Measurements from ENCODE around the gene YIPF2.
A peak's percentile ranks its signal among the peaks of the same experiment; 100 is the strongest.

The YIPF2 gene

DNA sequence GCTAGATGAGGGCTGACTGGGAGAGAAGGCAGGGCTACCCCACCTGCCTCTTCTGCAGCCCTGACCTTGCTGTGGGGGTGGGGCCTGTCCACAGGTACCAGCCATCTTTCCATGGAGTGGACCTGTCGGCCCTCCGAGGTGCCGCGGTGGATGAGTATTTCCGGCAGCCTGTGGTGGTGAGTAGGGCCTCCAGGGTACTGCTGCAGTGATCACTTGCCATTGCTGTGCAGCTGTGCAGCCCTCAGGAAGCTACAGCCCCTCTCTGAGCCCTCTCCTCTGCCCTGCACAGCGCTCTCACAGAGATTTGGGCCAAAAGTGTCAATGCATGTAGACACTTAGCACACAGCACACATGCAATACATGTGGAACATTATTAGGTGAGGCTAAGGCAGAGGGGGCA, 11.8 kb downstream of the YIPF2 start:
- TF ChIP-seq, protein P1, sequence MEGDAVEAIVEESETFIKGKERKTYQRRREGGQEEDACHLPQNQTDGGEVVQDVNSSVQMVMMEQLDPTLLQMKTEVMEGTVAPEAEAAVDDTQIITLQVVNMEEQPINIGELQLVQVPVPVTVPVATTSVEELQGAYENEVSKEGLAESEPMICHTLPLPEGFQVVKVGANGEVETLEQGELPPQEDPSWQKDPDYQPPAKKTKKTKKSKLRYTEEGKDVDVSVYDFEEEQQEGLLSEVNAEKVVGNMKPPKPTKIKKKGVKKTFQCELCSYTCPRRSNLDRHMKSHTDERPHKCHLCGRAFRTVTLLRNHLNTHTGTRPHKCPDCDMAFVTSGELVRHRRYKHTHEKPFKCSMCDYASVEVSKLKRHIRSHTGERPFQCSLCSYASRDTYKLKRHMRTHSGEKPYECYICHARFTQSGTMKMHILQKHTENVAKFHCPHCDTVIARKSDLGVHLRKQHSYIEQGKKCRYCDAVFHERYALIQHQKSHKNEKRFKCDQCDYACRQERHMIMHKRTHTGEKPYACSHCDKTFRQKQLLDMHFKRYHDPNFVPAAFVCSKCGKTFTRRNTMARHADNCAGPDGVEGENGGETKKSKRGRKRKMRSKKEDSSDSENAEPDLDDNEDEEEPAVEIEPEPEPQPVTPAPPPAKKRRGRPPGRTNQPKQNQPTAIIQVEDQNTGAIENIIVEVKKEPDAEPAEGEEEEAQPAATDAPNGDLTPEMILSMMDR (IDR thresholded peaks at IDR 0.05; ENCODE audit: low read length, missing control alignments), result no peak
- no peak for DNase-seq (ENCODE audit: low read depth)

DNA sequence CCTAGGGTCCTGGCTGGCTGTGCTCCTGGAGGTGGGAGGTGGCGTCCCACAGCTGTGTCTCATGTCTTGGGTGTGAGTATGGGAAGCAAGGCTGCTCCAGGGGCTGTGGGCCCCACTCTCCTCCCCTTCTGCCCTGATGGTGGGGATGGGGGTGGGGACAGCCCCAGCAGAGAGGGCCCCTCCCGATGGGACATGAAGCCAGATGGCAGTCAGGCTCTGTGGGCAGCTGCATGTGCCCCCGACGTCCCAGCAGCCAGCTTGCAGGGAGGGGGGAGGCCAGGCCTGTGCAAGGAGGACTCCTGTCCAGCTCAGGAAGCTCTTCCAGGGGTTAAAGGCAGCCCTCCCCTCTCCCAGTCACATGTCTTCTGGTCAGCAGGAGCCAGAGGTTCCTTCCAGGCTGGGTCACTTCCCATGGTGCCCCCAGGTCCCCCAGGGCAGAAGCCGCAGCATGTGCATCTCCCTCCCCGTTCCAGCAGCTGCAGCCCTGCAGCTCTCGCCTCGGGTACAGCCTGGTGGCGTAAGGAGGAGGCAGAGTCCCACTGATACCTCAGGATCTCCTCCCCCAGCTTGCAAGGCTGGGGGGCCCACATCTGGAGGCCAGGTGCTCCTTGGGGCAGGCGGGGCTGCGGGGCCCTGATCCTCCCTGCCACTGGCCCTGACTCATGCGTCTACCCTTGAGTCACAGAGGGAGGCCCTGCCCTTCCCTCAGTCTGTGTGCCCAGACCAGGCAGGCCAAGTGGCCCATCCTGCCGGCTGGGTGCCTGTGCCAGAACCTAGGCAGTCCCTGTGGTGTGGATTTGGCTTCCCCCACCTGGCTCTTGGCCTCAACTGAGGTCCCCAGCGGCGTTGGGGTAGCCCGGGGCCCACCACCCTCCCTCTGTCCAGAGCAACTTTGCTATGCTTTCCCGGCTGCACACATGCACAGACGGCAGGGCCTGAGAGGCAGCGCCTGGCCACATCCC, 13.0 kb downstream of the YIPF2 start:
- DNase-seq (ENCODE audit: low read depth), result peak; percentile 66
- TF ChIP-seq, protein P1 (IDR thresholded peaks at IDR 0.05; ENCODE audit: low read length, missing control alignments), result no peak
- H3K4me3 ChIP-seq (replicated peaks; ENCODE audit: low read depth, low read length), result no peak overlapping the region

More for the DNA sequence above, 11.8 kb downstream of the YIPF2 start:
- no peak overlapping the region for H3K4me3 ChIP-seq (replicated peaks; ENCODE audit: low read depth, low read length)

DNA sequence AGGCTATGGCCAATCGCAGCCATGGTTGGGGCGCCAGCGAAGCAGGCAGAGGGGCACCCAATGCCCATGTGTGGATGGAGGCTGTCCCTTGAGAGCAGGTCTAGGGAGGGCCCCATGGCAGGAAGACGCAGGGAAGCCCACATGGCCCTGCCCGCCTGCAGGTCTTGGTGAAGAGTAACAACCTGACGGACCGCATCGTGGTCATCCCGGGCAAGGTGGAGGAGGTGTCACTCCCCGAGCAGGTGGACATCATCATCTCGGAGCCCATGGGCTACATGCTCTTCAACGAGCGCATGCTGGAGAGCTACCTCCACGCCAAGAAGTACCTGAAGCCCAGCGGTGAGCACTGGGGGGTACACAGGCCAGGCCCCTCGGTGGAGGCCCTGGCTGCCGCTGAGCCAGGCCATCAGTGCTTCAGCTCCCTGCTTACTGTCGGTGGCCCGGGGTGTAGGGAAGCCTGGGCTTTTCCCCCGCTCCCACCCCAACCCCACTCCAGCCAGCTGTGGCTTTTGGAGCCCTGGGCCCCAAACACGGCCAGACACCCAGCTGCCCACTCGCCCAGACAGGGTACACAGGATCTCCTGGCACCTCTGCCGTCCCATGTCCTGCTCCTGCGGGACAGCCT, 14.6 kb downstream of the YIPF2 start:
- TF ChIP-seq, protein P1 (IDR thresholded peaks at IDR 0.05; ENCODE audit: low read length, missing control alignments), result no peak

DNA sequence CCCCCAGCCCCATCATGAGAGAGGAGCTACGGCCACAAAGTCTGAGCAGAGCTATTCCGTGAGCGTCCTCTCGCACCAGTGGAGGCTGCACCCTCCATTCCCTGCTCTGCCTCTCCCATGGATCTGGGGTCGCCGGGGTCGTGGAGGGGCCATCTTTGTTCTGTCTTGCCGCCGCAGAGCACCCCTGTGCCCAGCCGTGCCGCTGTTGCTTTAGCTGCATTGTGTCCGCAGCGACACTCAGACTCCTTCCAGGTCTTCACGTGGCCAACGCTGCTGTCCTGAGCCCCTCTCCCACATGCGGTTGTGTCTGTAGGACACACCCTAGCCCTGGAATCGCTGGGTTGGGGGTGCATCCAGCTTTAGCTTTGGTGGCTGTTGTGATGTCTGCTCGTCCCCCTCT, 15.8 kb downstream of the YIPF2 start:
- TF ChIP-seq, protein P1 (IDR thresholded peaks at IDR 0.05; ENCODE audit: low read length, missing control alignments), result no peak
- no peak overlapping the region for H3K4me3 ChIP-seq (replicated peaks; ENCODE audit: low read depth, low read length)
- DNase-seq (ENCODE audit: low read depth), result no peak

More for the DNA sequence above, 14.6 kb downstream of the YIPF2 start:
- no peak for DNase-seq (ENCODE audit: low read depth)
- H3K4me3 ChIP-seq (replicated peaks; ENCODE audit: low read depth, low read length), result no peak overlapping the region

DNA sequence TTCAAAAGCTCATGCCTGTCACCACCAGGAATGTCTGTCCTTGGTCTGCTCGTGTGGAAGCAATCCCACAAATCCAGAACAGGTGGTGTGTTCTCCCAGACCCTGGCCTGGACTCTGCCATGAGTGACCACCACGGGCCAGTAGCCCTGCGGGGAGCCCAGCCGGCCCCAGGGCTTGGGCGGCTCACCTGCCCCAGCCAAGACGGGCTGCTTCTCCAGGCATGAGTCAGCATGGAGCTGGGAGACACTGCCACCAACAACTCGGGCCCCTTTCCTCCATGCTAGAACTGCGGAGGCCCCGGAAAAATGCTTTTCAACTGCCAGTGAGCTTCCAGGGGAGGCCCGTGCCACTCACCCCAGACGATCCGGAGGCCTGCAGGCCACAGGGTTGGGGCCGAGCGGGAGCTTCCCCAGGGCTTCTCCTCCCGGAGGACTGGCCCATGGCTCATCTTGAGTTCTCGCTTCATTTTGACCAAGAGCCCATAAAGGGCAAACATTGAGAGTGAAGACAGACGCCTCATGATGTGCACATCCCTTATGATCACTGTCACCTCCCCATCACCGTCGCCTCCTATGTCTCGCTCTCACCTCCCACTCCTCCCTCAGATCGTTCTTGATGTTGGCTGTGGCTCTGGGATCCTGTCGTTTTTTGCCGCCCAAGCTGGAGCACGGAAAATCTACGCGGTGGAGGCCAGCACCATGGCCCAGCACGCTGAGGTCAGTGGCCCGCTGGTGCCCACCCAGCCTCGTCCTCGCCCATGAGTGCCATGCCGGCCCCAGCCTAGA, 16.7 kb downstream of the YIPF2 start:
- TF ChIP-seq, protein P1 (IDR thresholded peaks at IDR 0.05; ENCODE audit: low read length, missing control alignments), result no peak
- no peak overlapping the region for H3K4me3 ChIP-seq (replicated peaks; ENCODE audit: low read depth, low read length)
- DNase-seq (ENCODE audit: low read depth), result no peak

DNA sequence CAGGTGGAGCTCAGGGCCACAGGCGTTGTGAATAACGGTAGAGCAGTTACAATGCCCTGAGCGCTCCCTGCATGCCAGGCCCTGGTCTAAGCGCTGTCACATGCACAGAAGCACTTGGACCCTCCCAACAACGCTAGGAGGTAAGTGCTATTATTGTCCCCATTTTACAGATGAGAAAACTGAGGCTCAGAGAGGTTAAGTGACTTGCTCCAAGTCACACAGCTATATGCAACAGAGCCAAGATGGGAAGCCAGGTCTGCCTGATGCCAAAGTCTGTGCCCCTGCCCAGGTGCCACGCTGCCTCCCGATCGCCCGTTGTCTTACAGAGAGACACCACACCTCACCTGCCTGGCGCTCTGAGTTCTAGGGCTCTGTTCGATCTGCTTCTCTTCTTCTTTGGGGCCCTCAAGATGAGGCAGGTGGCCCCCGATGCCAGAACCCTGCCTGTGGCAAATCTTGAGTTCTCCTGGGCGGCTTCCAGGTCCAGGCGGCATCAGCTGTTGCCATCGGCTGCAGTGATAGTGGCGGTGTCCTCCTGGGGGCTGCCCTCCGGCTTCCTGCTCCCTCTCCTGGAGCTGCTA, 20.0 kb downstream of the YIPF2 start:
- TF ChIP-seq, protein P1 (IDR thresholded peaks at IDR 0.05; ENCODE audit: low read length, missing control alignments), result no peak
- no peak for DNase-seq (ENCODE audit: low read depth)
- H3K4me3 ChIP-seq (replicated peaks; ENCODE audit: low read depth, low read length), result no peak overlapping the region

Data from fibroblast of pulmonary artery (primary cell).